Stimulated activated naive B cell treated with anti-CD40 and anti-IgM and Interleukin-4, amounts not matched to agents 10 μg/mL and 1 μg/mL and 100 μg/mL, for 72 hours (primary cell): Measurements from ENCODE around the gene ZNF3.

Experiments
- ATAC-seq, 2 donors: fragments of 150-1000 bp; cut with Tn5 transposase; replicated peaks; 2 replicates each; pipeline ENCODE4 v1.10.0; 2021; ENCODE audit warnings: moderate library complexity in 1 of 2
- DNase-seq: peaks from one replicate; pipeline ENCODE4 v3.0.0; 2021
- H3K27ac Mint-ChIP-seq: one replicate; pipeline ENCODE4 v1.8.0; 2022; ENCODE audit warnings: mild to moderate bottlenecking, mixed read lengths
- H3K27me3 Mint-ChIP-seq, 2 donors: one replicate each; pipeline ENCODE4 v1.8.0; 2022; ENCODE audit warnings: mixed read lengths in 2 of 2
- H3K36me3 Mint-ChIP-seq, 2 donors: one replicate each; pipeline ENCODE4 v1.8.0; 2022; ENCODE audit warnings: mixed read lengths in 2 of 2, mild to moderate bottlenecking in 1 of 2
- H3K4me1 Mint-ChIP-seq, 2 donors: one replicate each; pipeline ENCODE4 v1.8.0; 2022; ENCODE audit warnings: mixed read lengths in 2 of 2, mild to moderate bottlenecking in 1 of 2
- H3K4me3 Mint-ChIP-seq, 2 donors: one replicate each; pipeline ENCODE4 v1.8.0; 2022; ENCODE audit warnings: mild to moderate bottlenecking in 2 of 2, mixed read lengths in 2 of 2, moderate library complexity in 1 of 2
- H3K9me3 Mint-ChIP-seq, 2 donors: one replicate each; pipeline ENCODE4 v1.8.0; 2022; ENCODE audit warnings: mixed read lengths in 2 of 2, mild to moderate bottlenecking in 1 of 2

ZNF3 gene

DNA sequence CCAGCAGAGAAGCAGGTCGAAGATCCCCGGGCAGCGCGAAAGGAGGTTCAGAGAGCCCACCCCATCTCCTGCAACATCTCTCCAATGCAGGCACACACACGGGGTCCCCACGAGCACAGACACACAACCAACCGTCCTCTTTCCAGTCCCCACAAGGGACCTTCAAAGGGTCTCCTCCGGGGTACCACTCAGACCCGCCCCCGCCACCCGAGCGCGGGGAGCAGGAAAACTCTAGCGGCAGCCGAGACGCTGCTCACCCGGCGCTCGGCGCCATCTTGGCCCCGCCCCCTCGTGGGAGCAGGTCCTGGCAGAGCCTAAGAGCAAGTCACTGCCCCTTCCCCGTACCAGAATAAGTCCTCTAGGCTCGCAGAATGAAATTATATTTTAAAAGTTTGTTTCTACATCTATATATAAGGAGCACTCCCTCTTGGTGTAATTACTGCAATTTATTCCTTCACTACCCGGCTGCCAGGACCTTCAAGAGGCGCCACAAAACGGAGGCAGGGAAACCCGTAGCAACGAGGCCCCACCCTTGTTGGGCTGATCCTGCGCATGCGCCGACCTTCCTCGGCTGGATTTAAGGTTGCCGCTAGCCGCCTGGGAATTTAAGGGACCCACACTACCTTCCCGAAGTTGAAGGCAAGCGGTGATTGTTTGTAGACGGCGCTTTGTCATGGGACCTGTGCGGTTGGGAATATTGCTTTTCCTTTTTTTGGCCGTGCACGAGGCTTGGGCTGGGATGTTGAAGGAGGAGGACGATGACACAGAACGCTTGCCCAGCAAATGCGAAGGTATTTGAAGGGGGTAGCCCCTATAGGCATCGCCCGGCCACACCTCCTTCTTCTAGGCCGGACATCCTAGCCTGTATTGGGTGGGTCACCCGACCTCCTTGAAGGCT is 37.8 kb upstream of the ZNF3 start, which contains the start of the genes CNPY4 and TAF6:
CNPY4 (plus strand) TSS at position 563 of the 898 bp plus-strand sequence; CDS start at position 674, 111 bp downstream.
TAF6 (minus strand) TSS at position 287 of the 898 bp plus-strand sequence. CDS start 5,149 bp downstream, outside the sequence.
- Mint-ChIP-seq H3K27me3 (no peaks in the 10 kb centered on the region), H3K4me1 (peaks cover 15 to 36% of the 10 kb centered on the region in 2 donors), H3K9me3 (no peaks in the 10 kb centered on the region), H3K36me3 (peaks cover 15 to 19% of the 10 kb centered on the region in 2 donors), H3K27ac (peak within 1 kb of the TSS; percentile 97), H3K4me3 (peak within 1 kb of the TSS; percentile 87 to 99)
- DNase-seq, result peak; percentile 88
- peak; percentile 87 for ATAC-seq

DNA sequence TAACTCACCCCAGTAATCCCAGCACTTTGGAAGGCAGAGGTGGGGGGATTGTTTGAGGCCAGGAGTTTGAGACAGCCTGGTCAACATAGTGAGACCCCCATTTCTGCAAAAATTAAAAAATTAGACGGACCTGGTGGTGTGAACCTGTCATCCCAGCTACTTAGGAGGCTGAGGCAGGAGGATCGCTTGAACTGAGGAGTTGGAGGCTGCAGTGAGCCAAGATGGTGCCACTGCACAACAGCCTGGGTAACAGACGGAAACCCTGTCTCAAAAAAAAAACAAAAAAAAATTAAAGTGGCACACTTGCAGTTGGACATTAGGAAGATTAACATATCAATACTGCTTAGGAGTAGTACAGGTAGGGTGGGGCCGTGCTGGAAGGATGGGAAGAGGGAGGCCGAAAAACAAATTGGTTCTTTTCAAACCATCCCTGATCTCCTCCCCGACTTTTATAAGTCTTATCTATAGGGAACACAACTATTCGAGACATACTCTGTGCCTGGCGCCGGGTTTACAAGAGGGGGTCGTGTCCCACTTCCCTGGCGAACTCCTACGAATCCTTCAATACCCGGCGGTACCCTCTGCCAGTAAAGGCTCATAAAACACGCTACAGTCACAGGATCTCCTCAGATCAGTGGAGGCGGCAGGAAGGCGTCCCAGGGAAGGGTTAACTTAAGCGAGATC is 37.0 kb upstream of the ZNF3 start:
- Mint-ChIP-seq H3K4me1 (peaks cover 14 to 33% of the 10 kb centered on the region in 2 donors), H3K36me3 (peaks cover 20 to 26% of the 10 kb centered on the region in 2 donors), H3K4me3 (peak overlapping the region; percentile 87 to 99), H3K9me3 (no peaks in the 10 kb centered on the region), H3K27me3 (no peaks in the 10 kb centered on the region), H3K27ac (peak overlapping the region; percentile 97)
- ATAC-seq (no peak), DNase-seq (no peak)

DNA sequence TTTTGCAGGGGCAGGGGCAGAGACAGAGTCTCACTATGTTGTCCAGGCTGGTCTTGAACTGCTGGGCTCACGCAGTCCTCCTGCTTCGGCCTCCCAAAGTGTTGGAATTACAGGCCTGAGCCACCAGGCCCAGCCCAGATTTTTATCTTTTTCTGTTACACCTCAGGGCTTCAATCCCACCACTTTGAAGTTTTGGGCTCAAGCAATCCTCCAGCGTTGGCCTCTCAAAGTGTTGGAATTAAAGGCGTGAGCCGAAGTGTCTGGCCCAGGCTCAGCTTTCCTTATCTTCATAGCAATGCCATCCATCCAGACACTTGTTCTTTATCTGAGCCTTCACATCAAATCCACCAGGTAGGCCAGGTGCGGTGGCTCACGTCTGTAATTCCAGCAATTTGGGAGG is 33.5 kb upstream of the ZNF3 start:
- Mint-ChIP-seq H3K36me3 (peaks cover 34 to 53% of the 10 kb centered on the region in 2 donors), H3K27me3 (no peaks in the 10 kb centered on the region), H3K4me1 (peaks cover 8 to 18% of the 10 kb centered on the region in 2 donors), H3K27ac (no peak overlapping the region), H3K4me3 (no peak overlapping the region), H3K9me3 (no peaks in the 10 kb centered on the region)
- ATAC-seq (no peak), DNase-seq (no peak)

DNA sequence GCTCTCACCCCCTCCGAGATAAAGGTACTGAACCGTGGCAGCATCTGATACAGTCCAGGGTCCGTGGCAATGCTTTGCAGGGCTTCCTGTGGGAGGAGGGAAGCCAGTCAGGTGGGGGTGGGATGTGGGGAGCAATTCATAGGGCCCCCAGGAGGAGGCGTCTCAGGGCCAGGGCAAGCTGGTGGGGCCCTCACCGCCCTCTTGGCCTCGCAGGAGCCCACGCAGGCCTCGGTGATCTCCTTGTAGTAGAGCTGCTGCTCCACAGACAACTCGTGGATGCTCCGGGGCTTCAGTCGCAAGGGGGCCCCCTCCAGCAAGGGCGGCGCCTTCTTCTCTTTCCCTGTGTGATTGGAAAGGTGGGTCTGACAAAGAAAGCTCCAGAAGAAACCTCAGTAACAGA is 30.4 kb upstream of the ZNF3 start:
- Mint-ChIP-seq H3K27me3 (no peaks in the 10 kb centered on the region), H3K27ac (no peak overlapping the region), H3K4me1 (peaks cover 5 to 11% of the 10 kb centered on the region in 2 donors), H3K36me3 (peaks cover 48 to 68% of the 10 kb centered on the region in 2 donors), H3K4me3 (no peak overlapping the region), H3K9me3 (no peaks in the 10 kb centered on the region)
- DNase-seq (no peak), ATAC-seq (no peak)

DNA sequence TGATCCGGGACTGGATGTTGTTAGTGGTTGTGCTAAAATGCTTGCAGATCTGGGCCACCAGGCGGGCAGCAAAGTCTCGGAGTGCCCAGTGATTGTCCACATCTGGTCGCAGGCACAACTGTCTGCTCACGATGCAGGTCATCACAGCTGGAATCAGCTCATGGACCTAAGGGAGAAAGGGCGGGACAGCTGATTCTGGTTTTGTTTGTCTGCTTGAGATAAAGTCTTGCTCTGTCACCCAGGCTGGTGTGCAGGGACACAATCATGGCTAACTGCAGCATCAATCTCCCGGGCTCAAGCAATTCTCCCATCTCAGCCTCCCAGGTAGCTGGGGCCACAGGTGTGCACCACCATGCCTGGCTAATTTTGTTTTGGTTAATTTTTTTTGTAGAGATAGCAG is 29.6 kb upstream of the ZNF3 start:
- no peak overlapping the region for H3K27ac Mint-ChIP-seq
- ATAC-seq (no peak), DNase-seq (no peak)
- H3K27me3 Mint-ChIP-seq, result no peaks in the 10 kb centered on the region
- no peak overlapping the region for H3K4me3 Mint-ChIP-seq
- H3K9me3 Mint-ChIP-seq, result no peaks in the 10 kb centered on the region
- peaks cover 47 to 69% of the 10 kb centered on the region in 2 donors for H3K36me3 Mint-ChIP-seq
- H3K4me1 Mint-ChIP-seq, result peaks cover 3 to 15% of the 10 kb centered on the region in 2 donors

DNA sequence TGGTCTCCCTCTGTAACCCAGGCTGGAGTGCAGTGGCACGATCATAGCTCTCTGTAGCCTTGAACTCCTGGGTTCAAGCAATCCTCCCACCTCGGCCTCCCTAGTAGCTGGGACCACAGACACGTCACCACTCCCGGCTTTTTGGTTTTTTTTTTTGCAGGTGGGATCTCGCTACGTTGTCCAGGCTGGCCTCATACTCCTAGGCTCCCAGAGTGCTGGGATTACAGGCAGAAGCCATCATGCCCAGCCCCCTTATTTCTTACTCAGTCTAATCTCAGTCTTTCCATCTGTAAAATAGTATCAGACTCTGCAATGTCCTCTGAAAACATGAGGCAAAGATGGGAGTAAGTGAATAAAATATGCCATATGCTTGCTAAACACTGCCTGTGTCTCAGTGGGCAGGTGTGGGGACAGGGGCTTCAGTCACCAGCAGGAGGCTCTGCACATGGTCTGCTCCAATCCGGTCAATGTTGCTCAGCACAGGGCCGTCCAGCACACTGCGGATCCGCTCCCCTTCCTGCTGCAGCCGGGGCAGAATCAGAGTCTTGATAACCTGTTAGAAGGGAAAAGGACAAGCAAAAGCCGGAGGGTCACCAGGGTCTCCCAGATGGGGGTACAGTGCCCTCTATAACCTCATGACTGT is 28.1 kb upstream of the ZNF3 start:
- peaks cover 3 to 15% of the 10 kb centered on the region in 2 donors for H3K4me1 Mint-ChIP-seq
- no peak overlapping the region for H3K4me3 Mint-ChIP-seq
- no peak for ATAC-seq
- H3K9me3 Mint-ChIP-seq, result no peaks in the 10 kb centered on the region
- H3K27ac Mint-ChIP-seq, result no peak overlapping the region
- no peak for DNase-seq
- peaks cover 44 to 79% of the 10 kb centered on the region in 2 donors for H3K36me3 Mint-ChIP-seq
- no peaks in the 10 kb centered on the region for H3K27me3 Mint-ChIP-seq

DNA sequence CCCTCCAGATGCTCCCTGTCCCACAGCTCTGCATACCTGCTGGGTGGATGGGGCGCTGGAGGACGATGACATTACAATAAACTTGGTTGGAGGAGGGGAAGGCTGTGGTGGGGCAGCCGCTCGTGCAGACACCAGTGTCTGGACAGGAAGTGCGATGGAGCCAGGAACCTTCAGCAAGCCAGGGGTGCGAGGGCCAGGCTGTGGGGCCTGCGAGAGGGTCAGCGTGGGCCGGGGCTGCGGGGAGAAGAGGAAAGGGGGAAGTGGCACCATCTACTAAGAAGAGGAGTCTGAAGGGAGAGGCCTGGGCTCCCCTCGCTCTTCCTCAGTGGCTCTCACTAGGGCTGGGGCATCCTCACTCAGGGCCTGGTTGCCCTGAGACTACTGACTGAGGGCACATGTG is 26.4 kb upstream of the ZNF3 start:
- H3K36me3 Mint-ChIP-seq, result peaks cover 37 to 78% of the 10 kb centered on the region in 2 donors
- H3K4me1 Mint-ChIP-seq, result peaks cover 7 to 21% of the 10 kb centered on the region in 2 donors
- H3K9me3 Mint-ChIP-seq, result no peaks in the 10 kb centered on the region
- DNase-seq (no peak), ATAC-seq (no peak)
- H3K4me3 Mint-ChIP-seq, result no peak overlapping the region
- no peak overlapping the region for H3K27ac Mint-ChIP-seq
- H3K27me3 Mint-ChIP-seq, result no peaks in the 10 kb centered on the region

DNA sequence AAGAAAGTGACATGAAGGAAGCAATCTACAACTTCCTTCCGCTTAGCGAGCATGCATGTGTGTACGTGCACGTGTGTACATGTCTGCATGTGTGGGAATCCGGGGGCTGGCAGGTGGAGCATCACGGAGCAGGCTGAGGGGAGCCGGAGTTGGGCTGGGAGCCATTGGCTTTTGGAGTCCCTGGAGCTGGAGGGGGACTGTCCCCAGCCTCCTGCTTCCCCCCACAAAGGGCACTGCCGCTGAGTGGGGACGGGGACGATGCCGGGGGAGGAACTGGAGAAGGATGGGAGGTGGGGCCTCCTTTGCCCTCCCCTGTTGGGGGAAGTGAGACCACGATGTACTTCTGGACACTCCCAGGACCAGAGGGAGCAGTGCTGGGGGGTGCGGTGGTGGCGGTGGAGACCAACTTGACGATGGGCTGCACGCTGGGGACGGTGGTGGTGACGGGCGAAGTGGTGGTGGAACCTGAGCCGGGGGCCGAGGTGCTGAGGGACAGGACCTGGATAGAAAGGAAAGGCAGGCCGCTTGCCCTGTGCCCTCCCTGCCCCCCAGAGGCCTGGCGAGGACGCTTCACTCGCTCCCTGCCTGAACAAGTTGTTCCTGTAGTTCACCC is 25.7 kb upstream of the ZNF3 start:
- H3K27me3 Mint-ChIP-seq, result no peaks in the 10 kb centered on the region
- H3K27ac Mint-ChIP-seq, result peak overlapping the region; percentile 65
- DNase-seq (no peak), ATAC-seq (no peak)
- no peaks in the 10 kb centered on the region for H3K9me3 Mint-ChIP-seq
- H3K36me3 Mint-ChIP-seq, result peaks cover 31 to 72% of the 10 kb centered on the region in 2 donors
- H3K4me1 Mint-ChIP-seq, result peaks cover 10 to 28% of the 10 kb centered on the region in 2 donors
- H3K4me3 Mint-ChIP-seq, result no peak overlapping the region

DNA sequence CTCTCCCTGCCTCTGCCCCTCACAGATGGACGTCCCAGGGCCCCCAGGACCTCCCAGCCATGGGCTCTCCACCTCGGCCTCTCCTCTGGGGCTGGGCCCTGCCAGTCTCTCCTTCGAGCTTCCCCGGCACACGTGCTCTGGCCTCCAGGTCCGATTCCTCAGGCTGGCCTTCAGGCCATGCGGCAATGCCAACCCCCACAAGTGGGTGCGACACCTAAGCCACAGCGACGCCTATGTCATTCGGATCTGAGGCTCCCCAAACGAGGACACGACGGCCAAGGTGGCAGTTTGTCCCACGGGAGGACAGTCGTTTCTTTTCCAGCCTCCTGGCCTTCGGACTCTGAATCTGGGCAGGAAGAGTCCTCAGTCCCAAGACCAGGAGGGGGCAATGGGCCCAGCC is 25.1 kb upstream of the ZNF3 start:
- H3K4me3 Mint-ChIP-seq, result no peak overlapping the region
- no peak for ATAC-seq
- no peak for DNase-seq
- no peaks in the 10 kb centered on the region for H3K9me3 Mint-ChIP-seq
- H3K27me3 Mint-ChIP-seq, result no peaks in the 10 kb centered on the region
- H3K4me1 Mint-ChIP-seq, result peaks cover 10 to 29% of the 10 kb centered on the region in 2 donors
- peaks cover 28 to 69% of the 10 kb centered on the region in 2 donors for H3K36me3 Mint-ChIP-seq
- no peak overlapping the region for H3K27ac Mint-ChIP-seq

DNA sequence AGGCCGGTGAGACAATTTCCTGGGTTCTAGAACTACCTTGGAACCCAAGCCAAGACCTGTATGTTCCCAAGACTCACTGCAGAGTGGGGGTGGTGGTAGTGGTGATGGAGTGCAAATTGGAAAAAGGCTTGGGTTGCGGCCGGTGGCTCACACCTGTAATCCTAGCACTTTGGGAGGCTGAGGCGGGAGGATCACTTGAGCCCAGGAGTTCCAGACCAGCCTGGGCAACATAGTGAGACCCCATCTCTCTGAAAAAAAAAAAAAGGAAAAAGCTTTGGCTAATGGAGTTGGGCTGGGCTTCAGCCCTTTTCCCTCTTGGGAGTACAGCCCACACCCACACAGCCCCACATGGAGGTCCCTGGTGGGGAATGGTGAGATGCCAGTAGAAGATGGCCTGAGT is 24.0 kb upstream of the ZNF3 start:
- no peak for DNase-seq
- H3K4me3 Mint-ChIP-seq, result no peak overlapping the region
- peaks cover 7 to 31% of the 10 kb centered on the region in 2 donors for H3K4me1 Mint-ChIP-seq
- H3K36me3 Mint-ChIP-seq, result peaks cover 27 to 63% of the 10 kb centered on the region in 2 donors
- H3K9me3 Mint-ChIP-seq, result no peaks in the 10 kb centered on the region
- no peak for ATAC-seq
- no peaks in the 10 kb centered on the region for H3K27me3 Mint-ChIP-seq
- H3K27ac Mint-ChIP-seq, result no peak overlapping the region

DNA sequence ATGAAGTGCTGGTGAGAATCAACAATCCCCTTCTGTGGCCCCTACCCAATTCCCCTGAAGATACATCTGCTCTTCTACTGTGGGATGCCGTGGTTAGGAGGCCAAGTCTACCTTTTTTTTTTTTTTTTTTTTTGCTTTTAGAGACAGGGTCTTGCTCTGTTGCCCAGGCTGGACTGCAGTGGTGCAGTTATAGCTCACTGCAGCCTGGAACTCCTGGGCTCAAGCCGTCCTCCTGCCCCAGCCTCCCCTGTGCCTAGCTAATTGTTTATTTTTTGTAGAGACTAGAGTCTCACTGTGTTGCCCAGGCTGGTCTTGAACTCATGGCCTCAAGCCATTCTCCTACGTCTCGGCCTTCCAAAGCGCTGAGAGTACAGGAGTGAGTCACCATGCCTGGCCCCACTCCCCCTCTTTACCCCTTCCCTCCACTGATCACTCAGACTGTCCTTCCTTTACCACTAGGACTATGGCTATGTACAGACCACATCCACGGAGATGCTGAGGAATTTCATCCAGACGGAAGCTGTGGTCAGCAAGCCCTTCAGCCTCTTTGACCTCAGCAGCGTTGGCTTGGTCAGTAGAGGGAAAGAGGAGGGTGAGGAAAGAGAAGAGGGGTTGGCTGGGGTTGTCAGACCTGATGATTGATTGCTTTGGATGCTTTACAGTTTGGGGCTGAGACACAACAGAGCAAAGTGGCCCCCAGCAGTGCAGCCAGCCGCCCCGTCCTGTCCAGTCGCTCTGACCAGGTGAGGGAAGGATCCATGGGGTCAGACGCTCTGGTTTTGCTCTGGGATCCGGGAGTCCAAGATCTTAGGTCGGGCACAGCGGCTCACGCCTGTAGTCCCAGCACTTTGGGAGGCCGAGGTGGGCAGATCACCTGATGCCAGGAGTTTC is 21.7 kb upstream of the ZNF3 start:
- H3K27ac Mint-ChIP-seq, result peak overlapping the region; percentile 88
- peak overlapping the region; percentile 96 to 98 for H3K4me3 Mint-ChIP-seq
- ATAC-seq (no peak), DNase-seq (no peak)
- H3K36me3 Mint-ChIP-seq, result peaks cover 35 to 70% of the 10 kb centered on the region in 2 donors
- no peaks in the 10 kb centered on the region for H3K27me3 Mint-ChIP-seq
- peaks cover 24 to 54% of the 10 kb centered on the region in 2 donors for H3K4me1 Mint-ChIP-seq
- H3K9me3 Mint-ChIP-seq, result no peaks in the 10 kb centered on the region

DNA sequence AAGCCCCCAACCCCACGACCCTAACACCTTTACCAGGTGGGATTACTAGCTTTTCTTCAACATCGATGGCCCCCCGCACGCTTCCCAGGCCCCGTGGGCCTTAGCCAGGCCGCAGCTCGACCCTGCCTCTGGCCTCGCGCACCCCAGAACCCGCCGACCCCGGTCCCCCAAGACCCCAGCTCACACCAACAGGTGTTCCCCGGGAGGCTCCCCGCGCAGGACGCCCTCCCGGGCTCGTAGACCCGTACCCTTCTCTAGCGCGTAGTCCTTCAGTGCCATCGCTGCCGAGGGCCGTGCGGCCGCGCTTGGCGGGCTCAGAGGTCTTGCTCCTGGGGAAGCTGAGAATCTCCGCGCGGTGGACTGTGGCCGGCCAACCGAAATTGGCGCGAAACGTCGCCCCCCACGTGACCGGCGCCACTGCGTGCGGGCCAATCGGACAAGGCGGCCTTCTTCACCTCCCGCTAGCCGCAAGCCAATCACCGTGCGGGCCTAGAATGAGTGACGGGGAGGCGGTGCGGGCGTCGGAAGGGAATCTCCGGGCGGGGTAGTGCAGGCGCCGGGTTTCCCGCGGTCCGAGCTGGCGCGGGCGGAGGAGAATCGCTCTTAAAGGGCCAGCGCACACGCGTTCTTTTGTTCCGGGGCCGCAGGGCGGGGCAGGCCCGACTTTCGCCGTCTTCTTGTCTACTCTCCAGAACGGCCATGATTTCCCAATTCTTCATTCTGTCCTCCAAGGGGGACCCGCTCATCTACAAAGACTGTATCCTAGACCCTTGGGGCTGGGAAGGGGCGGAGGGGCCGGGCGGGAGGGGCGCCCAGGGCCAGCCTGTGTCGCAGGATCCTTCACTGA is 19.7 kb upstream of the ZNF3 start, which contains the start of the genes AP4M1 and MCM7:
AP4M1 (plus strand) TSS at position 628 of the 847 bp plus-strand sequence; CDS start at position 700, 72 bp downstream.
MCM7 (minus strand) TSS at position 382 of the 847 bp plus-strand sequence; CDS start at position 279, 103 bp downstream.
- no peaks in the 10 kb centered on the region for H3K27me3 Mint-ChIP-seq

More for the DNA sequence above, 19.7 kb upstream of the ZNF3 start, which contains the start of the genes AP4M1 and MCM7:
- Mint-ChIP-seq H3K4me3 (peak within 1 kb of the TSS; percentile 96 to 98), H3K9me3 (no peaks in the 10 kb centered on the region), H3K27ac (peak within 1 kb of the TSS; percentile 99), H3K36me3 (peaks cover 38 to 68% of the 10 kb centered on the region in 2 donors), H3K4me1 (peaks cover 27 to 50% of the 10 kb centered on the region in 2 donors)
- DNase-seq (peak; percentile 98), ATAC-seq (peak; percentile 89 to 91)
